Measurements from ENCODE around the gene LMOD3.
A peak's percentile ranks its signal among the peaks of the same experiment; 100 is the strongest.

LMOD3 gene

DNA sequence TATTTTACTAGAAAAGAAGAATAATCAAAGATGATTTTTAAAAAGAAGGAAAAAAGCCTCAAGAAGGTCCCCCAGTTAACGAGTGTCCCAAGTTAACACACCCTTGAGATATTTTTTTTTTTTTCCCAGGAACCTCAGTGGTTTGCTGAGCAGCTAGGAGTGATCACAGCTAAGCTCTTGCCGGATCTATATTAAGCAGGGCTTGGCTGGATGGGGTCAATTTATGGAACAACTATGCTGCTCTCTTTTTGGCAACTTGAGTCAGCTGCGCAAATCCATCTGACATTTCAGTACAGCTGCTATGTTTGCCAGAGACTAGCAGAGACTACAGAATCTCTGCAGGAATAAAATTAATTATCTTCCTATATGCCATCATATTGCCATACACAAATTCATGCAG is at the start of gene LMOD3:
Gene LMOD3 (minus strand): TSS at position 193 of the 400 bp plus-strand sequence. CDS start 209 bp downstream, outside the sequence.
- DNase-seq (ENCODE audit: low read depth in 3 of 3, low spot score in 1 of 3), result no peak

DNA sequence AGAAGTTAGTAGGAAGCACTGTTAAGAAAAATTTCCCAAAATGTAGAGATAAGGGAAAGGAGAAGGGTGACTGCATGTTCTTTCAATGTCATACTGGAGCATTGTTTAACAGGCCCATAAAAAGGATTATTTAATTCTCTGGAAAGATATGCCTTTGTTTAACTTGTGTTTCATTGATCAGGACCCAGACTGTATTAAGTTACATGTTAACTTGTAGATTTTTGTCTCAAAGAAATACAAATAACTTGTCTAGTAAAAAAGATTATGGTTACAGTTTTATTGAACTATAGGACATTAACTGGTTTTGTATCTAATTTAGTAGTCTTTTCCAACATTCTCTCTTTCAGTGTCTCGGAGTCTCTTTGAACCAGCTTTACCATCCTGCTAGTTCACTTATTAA is 49.7 kb upstream of the LMOD3 start:
- no peak for DNase-seq (ENCODE audit: low read depth in 3 of 3, low spot score in 1 of 3)

DNA sequence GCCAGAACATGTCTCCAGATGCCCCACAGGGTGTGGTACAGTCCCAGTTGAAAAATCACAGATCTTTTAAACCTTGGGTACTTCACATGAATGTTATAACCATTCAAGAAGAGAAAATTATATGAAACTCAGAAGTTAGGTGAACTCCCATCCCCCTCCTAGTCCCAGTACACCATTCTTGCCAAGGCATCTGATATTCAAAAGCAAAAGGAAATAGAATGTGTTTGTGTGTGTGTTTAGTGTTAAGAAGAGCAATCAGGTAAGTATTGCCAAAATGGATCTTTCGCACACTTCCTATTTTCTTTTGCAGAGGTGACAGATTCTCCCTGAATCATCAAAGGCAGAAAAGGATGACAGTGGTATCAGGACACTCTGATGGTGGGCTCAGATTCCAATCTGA is 44.1 kb upstream of the LMOD3 start:
- no peak for DNase-seq (ENCODE audit: low read depth in 3 of 3, low spot score in 1 of 3)

DNA sequence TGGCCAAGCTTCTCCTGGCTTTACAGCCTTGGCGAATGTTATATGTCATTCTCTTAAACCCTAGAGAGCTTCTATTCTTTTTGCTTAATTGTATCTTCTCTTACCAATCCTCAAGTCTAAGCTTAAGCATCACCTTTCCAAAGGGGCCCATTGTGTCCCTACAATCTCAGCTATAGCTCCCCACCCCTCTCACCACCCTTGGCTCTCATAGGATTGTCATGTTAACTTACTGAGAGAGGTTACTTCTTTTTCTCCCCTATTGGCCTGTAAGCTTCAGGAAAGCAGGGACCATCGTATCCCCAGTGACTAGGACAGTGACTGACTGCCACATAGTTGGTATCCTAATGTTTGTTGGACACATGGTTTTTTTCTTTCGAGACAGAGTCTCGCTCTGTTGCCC is 43.3 kb upstream of the LMOD3 start:
- no peak for DNase-seq (ENCODE audit: low read depth in 3 of 3, low spot score in 1 of 3)

DNA sequence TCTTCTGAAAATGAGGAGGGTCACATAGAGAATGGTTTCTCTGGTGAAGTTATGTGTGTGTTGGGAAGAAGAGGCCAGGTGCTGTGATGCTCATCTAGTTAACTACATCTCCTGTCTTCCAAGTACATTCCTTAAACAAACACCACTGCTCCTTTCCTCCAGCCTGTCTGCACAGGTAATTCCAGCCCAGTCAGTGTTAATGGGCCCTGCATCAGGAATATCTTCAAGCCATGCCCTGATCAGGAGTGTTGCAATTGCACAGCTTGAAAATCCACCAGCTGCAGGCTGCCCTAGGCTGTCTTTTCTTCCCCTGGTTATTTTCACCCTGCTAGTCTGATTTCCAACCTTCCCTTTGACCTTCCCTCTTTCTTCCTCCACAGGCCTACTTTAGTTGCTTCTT is 41.9 kb upstream of the LMOD3 start:
- DNase-seq (ENCODE audit: low read depth in 3 of 3, low spot score in 1 of 3), result no peak

DNA sequence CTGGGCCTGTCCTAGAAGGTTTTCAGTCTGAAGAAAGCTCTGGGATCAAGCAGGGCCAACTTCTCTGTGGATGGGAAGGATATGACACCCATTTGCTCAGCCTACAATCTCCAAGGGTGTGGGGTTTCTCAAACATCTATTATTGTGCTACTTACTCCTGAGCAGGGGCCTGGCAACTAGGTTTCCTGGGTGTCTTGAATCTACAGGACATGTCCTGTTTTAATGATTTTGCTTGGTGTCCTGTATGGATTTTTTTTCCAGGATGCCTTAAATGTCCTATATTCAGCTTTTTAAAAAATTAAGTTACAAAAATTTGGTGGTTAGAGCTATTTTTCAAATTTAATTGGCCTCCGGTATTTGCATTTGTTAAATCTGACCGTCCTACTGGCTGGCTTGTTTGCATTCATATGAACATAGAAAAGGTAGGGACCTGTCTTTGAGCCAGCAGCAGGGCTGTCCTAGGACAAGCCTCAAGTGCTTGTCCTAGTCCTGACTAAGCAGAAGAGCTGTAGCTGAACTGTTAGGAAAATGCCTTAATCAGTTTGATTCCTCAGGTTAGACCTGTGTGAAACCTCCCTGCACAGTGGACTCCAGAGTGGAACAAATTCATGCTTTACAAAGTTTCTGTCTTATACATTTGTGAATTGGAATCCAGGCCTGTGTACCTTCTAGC is 40.0 kb upstream of the LMOD3 start:
- DNase-seq (ENCODE audit: low read depth in 3 of 3, low spot score in 1 of 3), result no peak

DNA sequence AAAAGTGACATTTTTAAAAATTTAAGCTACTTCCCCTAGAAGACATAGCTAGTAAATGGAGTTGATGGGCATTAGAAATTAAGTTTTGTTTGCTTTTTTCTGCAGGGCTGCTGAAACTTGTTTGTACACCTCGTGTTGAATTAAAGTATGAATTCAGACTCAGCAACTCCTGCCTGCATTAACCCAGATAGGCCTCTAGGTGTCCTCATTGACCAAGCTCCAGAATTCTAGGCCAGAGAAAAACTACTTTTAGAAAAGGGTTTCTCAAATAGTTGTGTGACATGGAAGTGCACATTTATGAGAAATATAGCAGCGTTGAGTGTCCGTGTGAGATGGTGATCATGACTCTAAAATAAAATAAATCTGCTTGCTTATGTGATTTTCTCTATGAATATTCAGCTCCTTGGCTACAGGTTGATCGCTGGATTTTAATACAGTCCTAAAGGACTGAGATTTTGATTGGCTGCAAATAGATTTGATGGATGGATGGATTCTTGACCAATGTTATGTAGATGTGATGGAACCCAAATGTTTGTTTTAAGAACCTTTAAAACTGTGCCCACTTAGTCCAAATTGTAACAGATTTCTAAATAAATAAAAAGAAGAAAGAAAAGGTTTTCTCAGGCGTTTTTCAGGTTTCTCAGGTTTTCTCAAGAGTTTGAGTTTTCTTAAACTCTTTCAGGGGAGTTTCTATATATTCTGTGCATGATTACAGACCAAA is 39.4 kb upstream of the LMOD3 start:
- DNase-seq (ENCODE audit: low read depth in 3 of 3, low spot score in 1 of 3), result peak in 1 of 3 donors; percentile 9

DNA sequence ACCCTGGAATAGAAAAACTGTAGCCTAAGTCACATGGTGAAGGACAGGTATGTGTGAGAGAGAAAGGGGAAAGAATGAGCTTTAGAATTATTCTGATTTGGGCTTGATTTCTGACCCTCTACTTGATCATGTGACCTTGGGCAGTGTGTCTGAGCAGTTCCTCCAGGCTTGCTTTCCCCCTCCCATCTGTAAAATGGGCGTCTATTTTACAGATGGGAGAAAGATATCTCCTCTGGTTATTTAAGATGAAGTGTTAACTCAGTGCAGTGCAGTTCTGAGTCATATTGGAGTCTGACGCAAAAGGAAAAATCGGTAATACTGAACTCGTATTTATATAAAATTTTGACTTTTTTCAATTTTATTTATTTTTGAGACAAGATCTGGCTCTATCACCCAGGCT is 38.1 kb upstream of the LMOD3 start:
- no peak for DNase-seq (ENCODE audit: low read depth in 3 of 3, low spot score in 1 of 3)

DNA sequence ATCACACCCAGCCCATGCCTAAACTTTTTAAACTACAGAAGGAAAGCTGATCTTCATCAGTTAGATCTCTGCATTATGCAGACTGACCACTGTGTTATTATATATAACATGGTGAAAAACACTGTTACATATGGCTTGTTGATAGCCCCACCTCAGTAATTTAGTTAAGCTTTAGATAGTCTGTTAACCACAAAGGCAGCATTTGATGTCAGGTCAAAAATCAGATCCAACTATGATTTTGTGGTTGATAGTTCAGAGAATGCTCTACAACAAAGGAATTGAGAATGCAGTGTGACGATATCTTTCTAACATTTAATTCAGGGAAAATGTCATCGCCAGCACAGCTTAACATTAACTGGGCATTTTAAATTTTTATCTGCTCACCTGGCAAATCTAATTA is 37.7 kb upstream of the LMOD3 start:
- no peak for DNase-seq (ENCODE audit: low read depth in 3 of 3, low spot score in 1 of 3)

DNA sequence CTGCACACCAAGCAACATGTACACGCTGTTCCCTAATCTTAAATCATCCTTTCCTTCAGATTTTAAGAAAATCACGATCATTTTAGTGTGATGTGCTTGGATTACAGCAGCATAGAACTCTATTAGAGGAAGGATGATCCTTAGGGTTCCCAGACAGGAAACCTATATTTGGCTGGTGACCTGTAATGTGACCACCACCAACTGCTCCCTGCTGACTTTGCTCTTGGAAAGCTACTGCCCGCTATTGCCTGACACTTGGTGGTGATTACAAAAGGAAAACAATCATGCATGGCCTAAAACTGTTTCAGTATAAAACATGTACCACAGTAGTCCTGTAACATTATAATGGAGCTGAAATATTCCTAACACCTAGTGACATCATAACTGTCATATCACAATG is 27.2 kb upstream of the LMOD3 start:
- DNase-seq (ENCODE audit: low read depth in 3 of 3, low spot score in 1 of 3), result no peak

DNA sequence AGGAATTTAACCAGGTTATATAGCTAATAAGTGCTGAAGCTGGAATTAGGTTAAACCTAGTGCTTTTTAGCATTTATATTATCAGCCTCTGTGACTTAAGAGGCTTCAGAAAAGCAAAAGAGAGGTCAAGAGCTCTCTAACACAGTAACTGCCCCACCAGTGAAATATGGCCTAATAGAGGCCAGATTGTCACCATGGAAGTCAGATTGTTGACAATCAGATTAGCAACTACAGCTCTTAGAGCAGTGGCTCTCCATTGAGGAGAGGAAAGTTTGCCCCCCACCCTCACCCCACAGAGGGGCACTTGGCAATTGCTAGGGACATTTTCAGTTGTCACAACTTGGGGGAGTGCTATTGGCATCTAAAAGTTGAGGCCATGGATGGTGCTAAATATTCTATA is 23.3 kb upstream of the LMOD3 start:
- no peak for DNase-seq (ENCODE audit: low read depth in 3 of 3, low spot score in 1 of 3)

DNA sequence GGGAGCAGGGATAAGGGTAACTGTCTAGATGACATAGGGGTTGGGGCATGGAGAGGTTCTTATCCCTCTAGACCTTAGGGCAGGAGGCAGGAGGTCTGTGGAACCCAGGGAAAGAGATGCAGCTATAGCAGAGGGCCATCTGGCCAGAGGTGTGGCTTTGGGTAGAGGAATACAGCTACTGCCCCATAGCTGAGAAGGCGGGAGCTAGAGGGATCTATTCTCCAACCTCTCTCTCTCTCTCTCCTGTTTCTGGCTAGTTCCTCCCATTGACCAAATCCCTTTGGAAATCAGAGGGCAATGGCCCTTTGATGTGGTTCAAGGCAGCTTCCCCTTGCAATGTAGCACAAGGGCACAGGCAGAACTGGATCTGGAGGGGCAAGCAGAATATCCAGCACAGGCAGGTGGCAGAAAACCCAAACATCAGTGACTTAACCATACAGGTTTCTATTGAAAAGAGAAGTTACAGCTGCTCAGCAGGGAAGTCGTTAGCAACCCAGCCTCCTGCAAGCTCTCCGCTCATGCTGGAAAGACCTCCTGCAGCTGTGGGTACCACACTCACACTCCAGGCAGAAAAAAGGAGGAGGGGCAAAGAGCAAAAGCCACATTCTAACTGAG is 22.3 kb upstream of the LMOD3 start:
- DNase-seq (ENCODE audit: low read depth in 3 of 3, low spot score in 1 of 3), result no peak

DNA sequence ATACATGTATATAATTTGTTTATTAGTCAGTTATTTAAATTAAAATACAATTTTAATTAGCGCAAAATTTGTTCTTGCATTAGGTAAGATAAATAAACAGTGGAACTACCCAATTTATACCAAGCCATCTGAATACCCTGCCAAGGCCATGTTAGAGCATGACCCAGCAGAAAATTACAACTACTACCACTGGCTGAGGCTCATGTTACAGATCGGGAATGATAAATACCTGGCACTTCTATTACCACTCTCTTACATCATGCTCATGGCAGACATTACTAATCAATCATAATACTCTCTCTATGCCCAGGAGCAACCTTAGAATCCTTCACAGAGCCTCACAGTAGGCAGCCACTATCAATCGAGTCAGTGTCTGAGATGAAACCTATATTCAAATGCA is 21.2 kb upstream of the LMOD3 start:
- DNase-seq (ENCODE audit: low read depth in 3 of 3, low spot score in 1 of 3), result no peak

DNA sequence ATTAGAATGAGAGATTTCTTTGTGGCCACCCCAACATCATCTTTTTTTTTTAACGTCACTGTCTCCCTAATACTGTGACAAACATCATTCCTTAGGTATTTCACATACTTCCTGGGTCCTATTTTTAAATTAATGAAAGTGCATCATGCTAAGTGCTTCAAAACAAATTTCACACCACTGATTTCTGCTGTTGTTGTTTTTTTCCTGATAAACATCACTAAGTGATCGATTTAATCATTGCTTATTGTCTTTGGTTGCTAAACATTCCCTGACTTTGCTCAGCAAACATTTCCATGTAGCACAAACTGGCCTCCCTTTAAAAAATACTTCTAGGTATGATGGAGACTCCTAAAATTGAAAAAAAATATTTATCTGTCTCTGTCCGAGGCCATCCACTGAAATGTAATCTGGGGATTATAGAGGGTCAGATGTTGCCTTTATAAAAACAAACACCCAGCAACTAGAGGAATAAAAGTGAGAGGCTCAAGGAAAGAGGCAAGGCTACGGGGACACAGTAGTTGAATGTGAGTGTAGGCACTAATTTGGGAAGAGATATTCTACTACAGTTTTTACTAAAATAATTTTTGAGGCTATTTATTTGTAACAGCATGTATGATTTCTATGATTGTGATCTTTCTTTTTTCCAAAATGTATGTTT is 20.5 kb upstream of the LMOD3 start:
- DNase-seq (ENCODE audit: low read depth in 3 of 3, low spot score in 1 of 3), result no peak

DNA sequence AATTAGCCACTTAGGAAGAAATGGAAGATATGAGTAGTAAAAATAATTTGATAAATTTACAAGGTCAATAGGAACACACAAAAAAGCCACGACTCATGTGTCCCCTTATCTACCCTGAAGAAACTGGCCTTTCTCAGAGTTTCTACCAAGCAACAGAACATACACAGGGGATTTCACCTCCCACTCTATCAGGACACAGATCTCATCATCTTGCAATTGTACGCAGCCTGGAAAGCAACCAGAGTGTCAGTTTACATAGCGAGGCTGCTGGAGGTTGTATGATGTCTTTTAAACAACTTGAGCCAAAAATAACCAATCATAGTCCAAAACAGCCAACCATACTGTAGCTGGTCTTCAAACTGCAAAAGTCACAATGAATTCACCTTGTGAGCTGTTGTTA is 19.7 kb upstream of the LMOD3 start:
- no peak for DNase-seq (ENCODE audit: low read depth in 3 of 3, low spot score in 1 of 3)

DNA sequence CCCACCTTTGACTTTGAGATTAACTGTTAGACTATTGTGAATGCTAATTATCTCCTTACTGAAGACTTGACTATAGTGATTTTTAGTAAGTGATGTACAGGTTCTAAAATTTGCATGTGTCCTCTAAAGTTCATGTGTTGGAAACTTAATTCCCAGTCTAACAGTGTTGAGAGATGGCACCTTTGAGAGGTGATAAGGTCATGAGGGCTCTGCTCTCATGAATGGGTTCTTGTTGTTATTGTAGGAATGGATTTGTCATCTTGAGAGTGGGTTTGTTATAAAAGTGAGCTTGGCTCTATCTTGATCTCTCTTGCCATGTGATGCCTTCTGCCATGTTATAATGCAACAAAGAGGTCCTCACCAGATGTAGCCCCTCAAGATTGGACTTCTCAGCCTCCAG is 18.9 kb upstream of the LMOD3 start:
- no peak for DNase-seq (ENCODE audit: low read depth in 3 of 3, low spot score in 1 of 3)

DNA sequence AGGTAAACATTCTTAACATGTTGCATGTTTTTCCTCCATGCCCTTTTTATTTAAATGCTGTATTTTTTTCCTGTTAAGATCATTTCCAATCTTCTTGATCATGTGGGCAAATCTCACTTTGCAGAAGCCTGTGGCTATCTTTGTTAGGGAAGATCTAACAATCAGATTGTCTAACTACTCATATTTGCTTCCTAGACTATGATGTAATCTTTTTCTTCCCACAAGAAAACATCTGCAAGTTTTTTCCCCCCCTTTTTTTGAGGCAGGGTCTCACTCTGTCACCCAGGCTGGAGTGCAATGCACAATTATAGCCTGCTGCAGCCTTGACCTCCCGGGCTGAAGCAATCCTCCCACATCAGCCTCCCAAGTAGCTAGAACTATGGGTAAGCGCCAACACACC is 15.0 kb upstream of the LMOD3 start:
- DNase-seq (ENCODE audit: low read depth in 3 of 3, low spot score in 1 of 3), result no peak

DNA sequence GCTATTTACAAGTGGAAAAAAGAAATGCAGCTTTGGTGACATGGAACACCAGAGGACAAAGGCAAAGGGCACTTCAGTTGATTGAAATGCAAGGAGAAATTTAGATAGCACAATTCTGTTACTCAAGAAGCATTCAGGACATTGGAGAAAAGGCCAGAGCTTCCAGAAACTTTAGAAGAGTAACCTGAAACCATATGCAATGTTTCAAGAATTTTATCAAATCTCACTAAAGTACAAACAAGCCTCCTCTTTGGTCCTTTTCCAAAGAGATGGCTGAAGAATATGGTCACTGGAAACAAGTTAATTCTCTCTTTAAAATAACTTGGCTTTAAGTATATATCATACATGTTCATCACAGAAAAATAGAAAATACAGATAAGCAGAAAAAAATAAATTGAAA is 14.6 kb upstream of the LMOD3 start:
- DNase-seq (ENCODE audit: low read depth in 3 of 3, low spot score in 1 of 3), result no peak

DNA sequence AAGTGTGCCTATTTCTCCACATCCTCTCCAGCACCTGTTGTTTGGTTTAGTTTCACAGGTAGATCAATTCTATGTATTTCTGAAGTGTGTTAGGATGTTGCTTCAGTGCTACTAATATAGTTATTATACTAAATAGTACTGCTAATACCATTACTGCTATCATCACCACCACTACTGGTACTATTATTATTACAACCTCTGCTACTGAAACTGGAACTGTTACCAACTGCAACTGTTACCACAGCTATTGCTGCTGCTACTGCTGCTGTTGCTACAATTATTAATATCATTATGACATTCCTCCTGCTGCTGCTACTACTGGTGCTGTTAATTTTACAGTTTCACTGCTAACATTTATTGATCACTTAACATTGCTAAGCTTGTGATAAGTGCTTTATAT is 8.3 kb upstream of the LMOD3 start:
- DNase-seq (ENCODE audit: low read depth in 3 of 3, low spot score in 1 of 3), result no peak

DNA sequence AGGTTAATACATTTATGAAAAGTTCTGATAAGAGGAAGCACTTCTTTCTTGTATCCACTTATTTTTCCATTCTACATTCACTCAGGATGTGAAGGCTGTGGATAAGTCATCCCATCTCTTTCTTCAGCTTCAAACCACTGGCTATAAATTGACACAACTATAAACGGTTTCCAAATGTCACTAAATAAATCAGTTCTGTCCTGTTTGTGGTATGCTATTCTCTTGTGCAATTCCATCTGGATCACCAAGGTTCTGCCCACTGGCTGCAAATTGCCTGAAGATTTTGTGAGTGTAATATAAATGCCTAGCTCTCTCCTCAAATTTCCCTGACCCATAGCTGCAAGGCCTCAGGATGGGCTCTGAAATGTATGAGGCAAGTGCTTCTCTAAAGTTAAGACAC is 7.1 kb upstream of the LMOD3 start:
- DNase-seq (ENCODE audit: low read depth in 3 of 3, low spot score in 1 of 3), result no peak

DNA sequence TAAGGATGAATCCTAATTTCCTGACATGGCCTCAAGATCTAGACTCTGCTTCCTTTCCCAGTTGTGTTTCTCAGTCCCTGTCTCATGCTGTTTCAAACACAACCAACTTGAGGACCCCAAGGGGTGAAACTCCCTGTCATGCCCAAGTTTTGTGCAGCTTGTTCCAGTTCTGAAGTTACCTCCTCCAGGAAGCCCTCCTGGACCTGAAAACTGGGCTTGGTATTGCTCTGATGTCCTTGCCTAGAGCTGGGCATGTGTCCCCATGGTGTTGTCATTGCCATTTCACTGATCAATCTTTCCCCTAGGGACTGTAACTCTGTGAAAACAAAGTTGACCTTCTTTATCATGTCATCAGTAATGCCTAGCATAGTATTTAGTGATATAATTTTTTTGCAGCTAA is 6.1 kb upstream of the LMOD3 start:
- no peak for DNase-seq (ENCODE audit: low read depth in 3 of 3, low spot score in 1 of 3)

DNA sequence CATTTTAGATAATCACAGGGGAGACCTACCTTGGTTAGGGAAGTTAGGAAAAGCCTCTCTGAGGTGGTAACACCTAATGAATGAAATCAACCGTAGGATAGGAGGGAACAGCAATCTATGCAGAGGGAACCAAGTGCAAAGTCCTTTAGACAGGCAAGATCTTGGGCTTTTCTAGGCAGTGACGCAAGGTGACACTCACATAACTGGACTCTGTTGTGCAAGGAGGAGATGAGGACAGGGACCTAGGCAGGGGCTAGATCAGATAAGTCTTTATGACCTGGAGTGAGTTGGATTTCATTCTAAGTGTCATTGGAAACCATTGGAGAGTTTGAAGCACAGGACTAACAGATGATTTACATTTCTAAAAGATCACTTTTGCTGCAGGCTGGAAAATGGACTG is 4.6 kb upstream of the LMOD3 start:
- DNase-seq (ENCODE audit: low read depth in 3 of 3, low spot score in 1 of 3), result no peak

Data from stimulated activated CD4-positive, alpha-beta T cell treated with anti-CD3 and anti-CD28 coated beads, TNF-alpha, amount 100 ng/mL, for 1 hour (primary cell).